NOMO-1 (cell line): Measurements from ENCODE around the gene TXNL4A.
"Not testable (repeated sequence)": the region's sequence is repeated elsewhere in the genome, so short reads cannot be mapped to it uniquely, and the experiment has no call there.

Experiments used
- DNase-seq, 2 experiments: peaks; one replicate each; lab custom pipeline; 2025; ENCODE audit not compliant: unreplicated experiment in 2 of 2; lab: John Stamatoyannopoulos, UW

Gene TXNL4A, protein sequence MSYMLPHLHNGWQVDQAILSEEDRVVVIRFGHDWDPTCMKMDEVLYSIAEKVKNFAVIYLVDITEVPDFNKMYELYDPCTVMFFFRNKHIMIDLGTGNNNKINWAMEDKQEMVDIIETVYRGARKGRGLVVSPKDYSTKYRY

DNA sequence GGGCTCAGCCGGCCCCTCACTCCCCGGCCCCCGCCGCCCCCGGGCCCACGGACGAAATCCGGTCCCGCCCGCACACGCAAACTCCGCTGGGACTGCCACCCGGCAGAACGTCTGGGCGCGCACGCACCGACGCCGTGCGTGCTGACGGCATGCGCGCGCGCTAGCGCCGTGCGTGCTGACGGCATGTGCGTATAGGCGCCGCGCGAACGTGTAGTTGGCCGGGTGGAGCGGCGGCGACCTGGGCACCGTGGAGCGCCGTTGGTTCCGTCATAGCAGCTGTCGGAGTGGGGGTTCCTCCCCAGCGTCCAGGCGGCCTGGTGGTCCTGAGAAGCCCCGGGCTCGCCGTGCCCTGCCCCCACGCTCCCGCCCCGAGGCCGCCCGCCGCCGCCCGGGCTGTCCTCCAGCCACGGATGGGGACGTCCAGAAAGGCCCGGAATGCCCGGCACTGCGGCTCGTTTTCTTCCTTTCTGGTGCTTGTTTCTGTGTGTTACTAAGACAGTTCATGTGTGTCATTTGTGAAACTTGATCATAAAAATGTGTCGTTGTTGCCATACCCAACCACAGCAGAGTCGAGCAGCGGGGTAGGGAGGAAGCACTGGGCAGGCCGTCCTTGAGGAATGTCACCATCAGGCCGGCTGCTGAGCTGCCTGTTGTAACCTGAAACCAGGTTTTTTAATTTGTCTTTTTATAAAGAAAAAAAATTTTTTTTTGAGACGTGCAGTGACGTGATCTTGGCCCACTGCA, at the start of gene TXNL4A:
TXNL4A (minus strand) TSS at position 113 of the 744 bp plus-strand sequence. CDS start 171 bp downstream, outside the sequence.
- peak; percentile 77 to 90 for DNase-seq

DNA sequence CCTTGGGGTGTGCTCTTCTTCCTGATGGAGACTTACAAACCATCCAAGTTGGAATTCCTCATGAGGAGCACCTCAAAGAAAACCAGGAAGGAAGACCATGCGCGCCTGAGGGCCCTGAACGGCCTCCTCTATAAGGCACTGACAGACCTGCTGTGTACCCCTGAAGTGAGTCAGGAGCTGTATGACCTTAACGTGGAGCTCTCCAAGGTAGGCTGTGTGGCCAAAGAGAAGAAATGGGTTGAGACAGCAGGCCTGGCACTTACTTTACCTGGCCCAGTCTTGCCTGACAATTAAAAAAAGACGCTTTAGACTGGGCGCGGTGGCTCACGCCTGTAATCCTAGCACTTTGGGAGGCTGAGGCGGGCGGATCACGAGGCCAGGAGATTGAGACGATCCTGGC, 48.9 kb upstream of the TXNL4A start:
- DNase-seq: no peak

- DNase-seq: no peak
These were observed 47.6 kb upstream of the TXNL4A start for GRCh38 chr18:80035997-80036396.

DNA sequence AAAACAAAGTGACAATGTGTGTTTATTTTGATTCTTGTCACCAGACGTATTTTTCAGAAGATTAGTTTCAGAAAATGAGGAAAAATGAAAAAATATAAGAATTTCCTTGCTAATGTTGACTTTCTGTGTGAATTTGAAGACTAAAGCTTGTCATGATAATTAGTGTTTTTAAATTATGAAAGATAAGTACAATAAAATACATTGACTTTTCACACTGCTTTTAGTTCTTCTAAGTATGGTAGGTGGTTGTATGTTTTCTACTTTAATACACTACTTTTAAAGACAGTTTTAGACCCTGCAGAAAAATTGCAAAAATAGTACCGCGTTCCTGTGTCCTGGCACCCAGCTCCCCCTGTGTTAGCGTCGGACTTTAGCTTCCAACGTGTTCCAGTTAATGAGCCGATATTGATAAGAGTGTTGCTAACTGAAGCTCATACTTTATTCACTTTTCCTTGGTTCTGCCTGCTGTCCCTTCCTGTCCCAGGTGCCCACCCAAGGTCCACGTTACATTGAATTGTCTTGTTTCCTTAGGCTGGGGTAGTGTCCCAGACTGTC, 46.6 kb upstream of the TXNL4A start:
- no peak for DNase-seq

GRCh38 chr18:80034068-80034851, 45.9 kb upstream of the TXNL4A start, which contains the start of gene RBFA:
Gene RBFA, plus strand, starts transcription at chr18:80034434. Its CDS starts 62 bp downstream, at chr18:80034496.
- peak; percentile 98 for DNase-seq

DNA sequence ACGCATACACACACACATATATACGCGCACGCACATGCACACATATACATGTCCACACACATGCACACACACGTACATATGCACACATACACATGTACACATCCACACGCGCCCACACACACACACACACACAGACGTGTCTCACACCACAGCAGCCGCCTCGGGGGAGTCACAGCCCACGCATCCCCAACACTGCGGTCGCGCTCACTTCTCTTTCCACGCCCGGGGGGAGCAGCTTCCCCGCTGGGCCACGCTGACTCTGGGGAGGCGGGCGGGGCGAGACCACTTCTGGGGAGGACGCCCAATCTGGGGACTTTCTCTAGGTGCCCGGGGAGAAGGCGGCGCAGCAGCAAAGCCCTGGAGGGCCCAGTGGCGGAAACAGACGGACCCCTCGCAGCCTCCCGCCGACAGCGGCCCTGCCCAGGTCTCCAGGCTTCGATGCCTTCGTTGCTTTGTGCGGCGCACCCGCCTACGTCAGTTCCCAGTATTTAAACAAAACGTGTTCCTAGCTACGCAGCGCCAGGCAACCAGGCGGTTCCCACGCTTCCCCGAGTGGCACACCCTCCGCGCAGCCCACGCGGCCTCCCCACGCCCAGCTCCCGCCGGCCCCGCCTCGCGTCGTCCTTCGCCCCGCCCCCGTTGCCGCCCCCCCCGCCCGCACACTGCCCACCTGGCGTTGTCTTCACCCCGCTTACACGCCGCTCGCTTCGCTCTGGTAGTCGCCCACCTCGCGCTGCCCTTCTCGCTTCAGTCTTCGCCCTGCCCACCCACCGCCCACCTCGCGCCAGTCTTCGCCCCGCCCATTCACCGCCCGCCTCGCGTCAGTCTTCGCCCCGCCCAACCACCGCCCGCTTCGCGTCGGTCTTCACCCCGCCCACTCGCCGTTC, 45.1 kb upstream of the TXNL4A start:
- DNase-seq: peak; percentile 95 to 97

GRCh38 chr18:80029690-80030089, 41.3 kb upstream of the TXNL4A start:
- no peak for DNase-seq

DNA sequence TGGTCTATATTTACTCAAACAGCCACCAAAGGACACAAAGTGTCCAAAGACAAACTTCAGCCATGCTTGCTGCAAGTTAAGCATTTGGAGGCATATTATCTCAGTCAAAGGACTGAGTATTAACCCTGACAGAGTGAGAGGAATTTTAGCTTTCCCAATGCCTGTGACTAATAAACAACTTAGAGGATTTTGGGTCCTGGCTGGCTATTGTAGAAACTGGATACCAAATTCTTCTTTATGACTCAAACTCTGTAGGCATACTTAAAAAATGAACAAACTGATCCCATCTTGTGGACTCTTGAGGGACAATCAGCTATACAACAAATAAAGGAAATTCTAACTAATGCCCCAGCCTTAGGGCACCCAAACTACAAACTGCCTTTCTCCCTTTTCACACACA, 39.4 kb upstream of the TXNL4A start:
- not testable (repeated sequence) for DNase-seq

GRCh38 chr18:80026363-80026762, 38.0 kb upstream of the TXNL4A start:
- no peak for DNase-seq

DNA sequence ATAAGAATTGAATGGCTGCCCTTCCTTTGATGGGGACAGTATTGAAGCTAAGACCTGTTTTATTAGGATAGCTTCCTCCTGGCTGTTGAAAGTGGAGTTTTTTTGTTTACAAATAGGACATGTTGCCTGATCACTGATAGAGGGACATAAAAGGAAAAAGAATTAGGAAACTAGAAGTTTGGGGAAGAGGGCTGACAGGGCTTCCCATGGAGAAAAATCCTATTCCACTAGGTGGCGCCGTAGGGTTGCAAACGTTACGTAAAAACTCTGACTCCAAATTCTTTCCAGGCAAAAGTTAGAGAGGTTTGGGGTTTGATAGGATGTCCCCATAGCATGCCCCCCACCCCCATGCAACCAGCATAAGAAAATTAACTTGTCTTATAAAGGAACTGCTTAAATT, 34.8 kb upstream of the TXNL4A start:
- peak in 1 of 2 experiments; percentile 8 for DNase-seq

DNA sequence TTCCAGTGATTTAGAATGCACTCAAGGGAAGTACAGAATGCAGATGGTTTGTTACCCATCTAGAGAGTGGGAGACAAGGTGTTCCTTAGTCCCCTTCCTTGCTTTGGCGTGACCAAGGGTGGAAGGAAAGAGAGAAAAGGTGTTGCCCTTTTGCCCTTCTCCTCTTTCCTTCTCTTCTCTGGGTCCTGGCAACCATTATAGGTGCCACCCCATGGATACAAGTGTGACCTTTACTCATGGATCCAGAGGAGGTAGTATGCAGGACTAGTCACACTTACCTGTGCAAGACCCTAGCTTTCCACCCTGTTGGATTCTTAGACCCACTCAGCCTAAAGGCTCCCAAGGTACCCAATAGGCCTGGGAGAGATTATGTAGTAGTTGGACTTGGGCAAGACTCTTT, 34.2 kb upstream of the TXNL4A start:
- no peak for DNase-seq

- DNase-seq: no peak
These were observed 24.4 kb upstream of the TXNL4A start for GRCh38 chr18:80012714-80013113.

DNA sequence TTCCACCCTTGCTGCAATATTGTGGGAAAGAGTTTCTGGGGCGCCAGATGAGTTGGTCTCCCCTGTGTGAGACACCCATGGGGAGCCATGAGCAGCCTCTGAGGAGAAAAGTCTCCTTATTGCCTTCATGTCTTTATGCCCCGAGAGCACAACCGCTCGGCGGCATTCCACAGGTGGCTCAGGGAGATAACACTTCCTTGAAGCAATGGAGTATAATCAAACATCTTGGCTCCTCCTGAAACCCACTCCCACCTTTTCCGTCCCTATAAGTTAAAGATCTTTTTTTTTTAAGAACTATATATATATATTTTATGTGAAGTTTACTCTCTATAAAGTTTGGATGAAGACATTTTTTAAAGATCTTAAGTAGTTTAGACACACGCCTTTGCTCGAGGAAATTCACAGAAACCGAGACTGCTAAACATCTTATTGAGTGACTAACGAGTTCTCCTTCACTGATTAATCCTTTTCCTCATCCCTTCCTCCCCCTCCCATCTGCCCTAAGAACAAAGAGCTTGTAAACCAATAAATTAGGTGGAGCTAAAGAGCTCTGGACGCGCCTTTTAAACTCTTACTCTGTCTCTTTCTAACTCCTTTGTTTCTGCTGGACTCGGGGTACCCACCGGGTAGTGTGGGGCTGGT, 23.3 kb upstream of the TXNL4A start:
- DNase-seq: not testable (repeated sequence)

DNA sequence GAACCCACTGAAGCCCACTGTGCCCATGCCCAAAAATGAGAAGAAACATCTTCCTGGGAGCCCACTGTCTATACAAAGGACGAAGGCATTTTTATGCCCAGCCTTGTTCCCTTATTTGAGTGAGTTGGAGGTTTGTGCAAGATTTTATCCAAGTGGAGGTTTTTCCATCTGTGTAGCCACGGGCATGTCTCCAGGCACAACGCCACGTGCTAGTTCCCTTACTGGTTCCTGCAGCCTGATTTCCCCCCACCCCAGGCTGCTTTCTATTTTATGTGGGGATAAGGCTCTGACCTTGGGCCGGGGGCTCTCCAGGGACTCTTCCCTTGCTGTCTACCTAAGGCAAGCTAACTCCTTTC, 22.2 kb upstream of the TXNL4A start:
- no peak for DNase-seq

DNA sequence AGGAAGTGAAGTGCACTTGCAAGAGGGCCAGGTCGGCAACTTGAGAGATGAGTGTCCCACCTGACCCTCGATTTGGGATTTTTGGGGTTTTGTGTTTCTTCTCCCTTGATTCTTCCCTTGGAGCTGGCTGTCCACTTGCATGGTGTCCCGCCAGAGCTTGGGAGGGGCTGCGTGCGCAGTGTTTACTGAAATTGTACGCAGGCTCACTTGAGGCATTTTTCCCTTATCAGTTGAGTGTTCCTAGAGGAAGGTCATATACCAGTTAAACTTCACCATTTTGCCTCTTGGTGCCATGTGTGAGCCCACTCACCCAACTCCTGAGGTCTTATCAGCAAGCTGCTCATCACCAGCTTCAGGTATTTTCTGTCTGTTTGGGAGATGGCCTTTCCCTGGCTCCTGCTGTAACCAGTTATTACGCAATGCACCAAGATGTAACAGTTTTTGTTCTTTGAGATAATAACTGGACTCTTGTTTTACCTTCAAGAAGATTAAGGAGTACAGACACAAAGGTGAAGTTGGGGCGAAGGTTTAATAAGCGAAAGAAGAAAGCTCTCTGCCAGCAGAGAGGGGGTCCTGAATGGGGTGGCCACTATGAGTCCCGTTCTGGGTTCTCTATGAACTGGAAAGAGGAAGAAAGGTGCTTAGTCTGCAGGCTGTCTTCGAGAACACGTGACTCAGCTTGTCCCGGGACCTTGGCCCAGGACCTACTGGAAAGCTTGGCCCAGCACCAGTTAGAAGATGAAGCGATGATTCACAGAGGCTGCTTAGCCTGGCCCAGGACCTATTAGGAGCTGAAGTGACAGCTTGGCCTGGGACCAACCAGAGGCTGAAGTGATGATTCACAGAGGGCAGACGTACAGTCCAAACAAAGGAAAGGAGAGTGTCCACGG, 21.5 kb upstream of the TXNL4A start:
- DNase-seq: no peak

GRCh38 chr18:80006724-80007123, 18.4 kb upstream of the TXNL4A start:
- DNase-seq: no peak

DNA sequence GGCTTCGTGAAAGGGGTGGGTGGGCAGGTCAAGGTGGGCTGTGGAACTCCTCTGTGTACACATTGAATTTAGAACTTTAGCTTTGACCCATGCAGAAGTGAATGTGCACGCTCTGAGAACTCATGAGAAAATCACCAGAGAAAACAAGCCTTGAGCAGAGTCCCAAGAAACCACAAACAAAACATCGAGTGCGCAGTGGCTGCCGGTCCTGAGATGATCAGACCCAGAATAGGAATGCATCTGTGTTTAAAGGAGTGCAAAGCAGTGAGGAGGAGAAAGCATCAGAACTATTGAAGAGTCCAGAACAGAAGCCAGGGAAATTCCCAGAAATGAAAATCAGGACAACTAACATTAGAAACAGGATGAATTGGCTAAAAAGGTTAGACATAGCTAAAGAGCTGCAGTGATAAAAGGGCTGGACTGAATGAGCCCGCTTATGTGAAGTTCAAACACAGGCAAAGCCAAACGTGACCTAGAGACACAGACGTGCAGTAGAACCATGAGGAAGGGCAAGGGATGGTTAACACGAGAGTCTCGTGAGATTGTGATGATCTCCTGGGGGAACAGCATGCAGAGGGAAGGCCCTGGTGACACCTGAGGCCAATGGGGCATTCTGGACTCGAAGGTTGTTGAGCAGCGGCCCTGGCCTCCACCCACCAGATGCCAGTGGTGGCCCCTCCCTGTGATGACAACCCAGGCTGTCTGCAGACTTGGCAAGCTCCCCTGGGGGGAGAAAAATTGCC, 16.4 kb upstream of the TXNL4A start:
- DNase-seq: no peak

- DNase-seq: no peak
These were observed 14.1 kb upstream of the TXNL4A start for GRCh38 chr18:80002468-80002867.
